GM19468 (cell line): Measurements from ENCODE around the gene POTEB3.
"Not testable (repeated sequence)": the region's sequence is repeated elsewhere in the genome, so short reads cannot be mapped to it uniquely, and the experiment has no call there.

Source experiments
- ATAC-seq: cut with Tn5 transposase; IDR thresholded peaks from one replicate; pipeline ENCODE4 v1.9.1; 2021; ENCODE audit warnings: mild to moderate bottlenecking, moderate library complexity, moderate number of reproducible peaks; ENCODE audit not compliant: unreplicated experiment; ENCODE audit errors: extremely low read depth

Gene POTEB3

DNA sequence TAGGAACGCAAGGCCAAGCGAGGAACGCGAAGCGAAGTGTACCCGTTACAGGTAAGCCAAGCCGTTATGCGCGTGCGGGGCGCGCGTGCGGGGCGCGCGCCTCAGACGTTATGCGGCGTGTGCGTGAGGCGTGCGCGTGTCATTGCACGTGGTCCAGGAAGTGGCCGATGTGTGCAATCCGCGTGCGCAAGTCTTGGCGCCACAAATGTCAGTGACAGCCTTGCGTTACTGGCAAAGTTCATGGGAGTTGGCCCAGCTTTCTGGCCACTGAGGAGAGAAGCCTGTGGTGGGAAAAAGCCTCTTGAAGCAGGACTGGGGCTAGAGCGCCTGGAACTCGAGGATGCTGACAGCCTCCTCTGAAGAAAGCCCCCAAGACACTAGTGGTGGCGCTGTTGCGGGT is at the start of gene POTEB3:
Gene POTEB3, minus strand, starts transcription at position 101 of the 400 bp plus-strand sequence. CDS start 488 bp downstream, outside the sequence.
- not testable (repeated sequence) for ATAC-seq

DNA sequence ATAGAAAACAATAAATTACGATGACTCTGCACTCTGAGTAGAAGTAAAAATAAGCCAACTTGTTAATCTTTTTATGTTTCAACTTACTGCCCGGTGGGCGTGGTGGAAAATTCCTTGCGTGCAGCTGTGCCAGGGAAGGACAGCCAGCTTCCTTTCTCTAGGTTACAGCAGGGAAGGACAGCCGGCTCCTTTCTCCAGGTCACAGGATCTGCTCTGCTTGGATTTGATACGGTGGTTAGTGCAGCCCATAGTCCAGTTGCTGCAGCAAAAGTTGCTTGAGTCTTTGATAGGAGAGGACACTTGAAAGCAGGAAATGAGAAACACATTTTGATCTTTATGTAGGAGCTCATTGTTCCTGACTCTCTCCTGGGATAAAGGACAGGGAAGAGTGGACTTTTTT is 13.4 kb upstream of the POTEB3 start:
- not testable (repeated sequence) for ATAC-seq

DNA sequence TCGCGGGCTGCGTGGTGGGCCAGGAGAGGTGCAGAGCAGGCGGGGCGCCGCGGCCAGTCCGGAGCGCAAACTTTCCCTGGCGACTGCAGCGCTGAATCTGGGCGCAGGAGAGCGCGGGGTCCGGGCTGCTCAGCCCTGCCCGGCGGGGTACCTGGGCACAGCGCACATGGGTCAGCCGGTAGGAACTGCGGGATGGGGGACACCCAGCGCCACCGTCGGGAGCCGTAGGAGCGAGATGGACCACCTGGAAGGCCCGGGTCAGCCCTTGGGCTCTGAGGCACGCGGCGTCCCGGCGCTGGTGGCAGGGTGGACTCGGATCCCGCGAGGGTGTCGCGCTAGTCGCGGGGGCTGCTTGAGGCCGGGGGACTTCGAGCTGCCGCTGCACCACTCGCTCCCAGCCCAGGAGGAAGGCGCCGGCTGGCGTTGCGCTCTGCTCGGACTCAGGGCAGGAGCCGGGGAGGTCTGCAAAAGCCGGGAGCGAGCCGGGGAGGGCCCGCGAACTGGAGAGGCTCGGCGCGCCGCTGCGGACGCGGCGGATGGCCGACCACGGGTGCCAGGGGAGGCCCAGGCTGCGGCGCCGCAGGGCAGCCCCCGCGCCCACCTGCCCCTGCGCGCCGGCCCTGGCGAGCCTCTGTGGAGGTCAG is 11.7 kb upstream of the POTEB3 start:
- ATAC-seq, result not testable (repeated sequence)

DNA sequence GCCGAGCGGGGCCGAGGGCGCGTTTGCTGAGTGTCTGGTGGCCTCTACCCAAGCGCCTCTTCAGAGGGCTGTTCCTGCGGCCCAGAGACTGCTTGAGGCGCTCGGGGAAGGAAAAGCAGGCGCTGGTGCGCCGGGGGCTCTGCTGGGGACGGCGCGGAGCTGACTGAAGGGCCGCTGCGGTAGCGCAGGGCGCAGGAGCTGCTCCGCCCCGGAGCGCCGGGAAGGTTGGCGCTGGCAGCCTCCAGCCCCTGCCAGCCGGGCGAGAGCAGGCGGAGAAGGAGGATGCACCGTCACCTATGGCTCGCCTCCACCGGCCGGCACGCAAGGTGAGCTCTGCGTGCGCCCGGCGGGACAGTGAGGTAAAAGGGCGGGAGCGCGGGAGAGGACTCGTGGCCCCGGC is 11.2 kb upstream of the POTEB3 start:
- ATAC-seq, result not testable (repeated sequence)

DNA sequence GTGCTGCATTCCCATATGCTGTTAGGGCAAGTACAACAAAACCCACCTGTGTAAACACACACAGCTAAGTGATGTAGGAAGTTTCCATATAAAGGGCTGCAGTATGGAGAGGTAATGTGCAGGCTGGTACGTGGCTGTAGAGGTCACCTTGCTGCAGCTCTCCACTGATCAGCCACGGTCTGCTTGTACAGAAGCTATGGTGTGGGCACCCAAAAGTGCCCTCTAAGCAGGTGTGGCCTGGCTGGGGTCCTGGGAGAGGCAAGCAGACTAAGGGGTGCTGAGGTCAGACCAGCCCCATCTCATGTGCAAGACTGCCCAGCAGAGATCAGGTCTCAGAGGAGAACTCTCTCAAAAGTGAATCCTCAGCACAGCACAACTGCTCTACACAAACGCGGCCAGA is 32.9 kb downstream of the POTEB3 start:
- ATAC-seq, result not testable (repeated sequence)

DNA sequence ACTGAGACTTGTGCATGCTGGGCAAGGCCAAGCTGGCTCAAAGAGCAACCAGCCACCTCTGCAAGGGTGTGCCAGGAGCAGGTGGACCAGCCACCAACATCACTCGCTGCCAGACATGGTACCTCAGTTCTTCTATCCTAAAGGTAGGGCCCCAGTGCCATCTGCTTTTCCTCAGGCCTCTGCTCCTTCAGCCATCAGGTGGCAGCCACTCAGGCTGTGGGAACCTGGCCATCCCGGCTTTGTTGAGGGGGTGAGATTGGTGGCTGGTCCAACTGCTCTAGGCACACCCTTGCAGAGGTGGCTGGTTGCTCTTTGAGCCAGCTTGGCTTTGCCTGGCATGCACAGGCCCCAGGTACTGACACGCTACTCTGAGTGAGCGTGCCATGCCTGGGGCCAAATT is 38.8 kb downstream of the POTEB3 start:
- ATAC-seq, result not testable (repeated sequence)

DNA sequence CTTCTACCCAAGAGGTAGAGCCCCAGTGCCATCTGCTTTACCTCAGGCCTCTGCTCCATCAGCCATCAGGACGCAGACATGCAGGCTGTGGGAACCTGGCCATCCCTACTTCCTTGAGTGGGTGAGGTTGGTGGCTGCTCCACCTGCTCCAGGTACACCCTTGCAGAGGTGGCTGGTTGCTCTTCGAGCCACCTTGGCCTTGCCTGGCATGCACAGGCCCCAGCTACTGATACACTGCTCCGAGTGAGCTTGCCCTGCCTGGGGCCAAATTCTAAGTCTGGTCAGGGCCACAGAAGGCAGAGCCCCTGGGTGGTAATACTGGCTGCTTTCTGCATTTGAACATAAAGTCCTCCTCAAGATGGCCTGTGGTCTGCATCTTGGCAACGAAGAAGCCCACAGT is 41.2 kb downstream of the POTEB3 start:
- ATAC-seq, result not testable (repeated sequence)

DNA sequence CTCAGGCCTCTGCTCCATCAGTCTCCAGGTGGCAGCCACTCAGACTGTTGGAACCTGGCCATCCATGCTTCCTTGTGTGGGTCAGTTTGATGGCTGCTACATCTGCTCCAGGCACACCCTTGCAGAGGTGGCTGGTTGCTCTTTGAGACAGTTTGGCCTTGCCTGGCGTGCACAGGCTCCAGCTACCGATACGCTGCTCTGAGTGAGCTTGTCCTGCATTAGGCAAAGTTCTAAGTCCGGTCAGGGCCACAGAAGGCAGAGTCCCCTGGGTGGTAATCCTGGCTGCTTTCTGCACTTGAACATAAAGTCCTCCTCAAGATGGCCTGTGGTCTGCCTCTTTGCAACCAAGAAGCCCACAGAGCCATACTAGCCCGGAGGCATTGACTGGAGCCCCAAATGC is 41.8 kb downstream of the POTEB3 start:
- not testable (repeated sequence) for ATAC-seq

DNA sequence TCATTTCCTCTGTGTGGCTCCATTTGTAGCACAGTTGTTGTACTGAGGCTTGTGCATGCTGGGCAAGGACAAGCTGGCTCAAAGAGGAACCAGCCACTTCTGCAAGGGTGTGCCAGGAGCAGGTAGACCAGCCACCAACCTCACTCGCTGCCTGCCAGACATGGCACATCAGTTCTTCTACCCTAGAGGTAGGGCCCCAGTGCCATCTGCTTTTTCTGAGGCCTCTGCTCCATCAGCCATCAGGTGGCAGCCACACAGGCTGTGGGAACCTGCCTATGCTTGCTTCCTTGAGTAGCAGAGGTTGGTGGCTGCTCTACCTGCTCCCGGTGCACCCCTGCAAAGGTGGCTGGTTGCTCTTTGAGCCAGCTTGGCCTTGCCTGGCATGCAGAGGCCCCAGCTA is 42.6 kb downstream of the POTEB3 start:
- not testable (repeated sequence) for ATAC-seq

DNA sequence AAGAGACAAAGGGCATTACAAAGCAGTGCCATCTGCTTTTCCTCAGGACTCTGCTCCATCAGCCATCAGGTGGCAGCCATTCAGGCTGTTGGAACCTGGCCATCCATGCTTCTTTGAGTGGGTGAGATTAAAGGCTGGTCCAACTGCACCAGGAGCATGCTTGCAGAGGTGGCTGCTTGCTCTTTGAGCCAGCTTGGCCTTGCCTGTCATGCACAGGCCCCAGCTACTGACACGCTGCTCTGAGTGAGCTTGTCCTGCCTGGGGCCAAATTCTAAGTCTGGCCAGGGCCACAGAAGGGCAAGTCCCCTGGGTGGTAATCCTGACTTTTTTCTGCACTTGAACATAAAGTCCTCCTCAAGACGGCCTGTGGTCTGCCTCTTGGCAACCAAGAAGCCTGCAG is 43.1 kb downstream of the POTEB3 start:
- not testable (repeated sequence) for ATAC-seq

DNA sequence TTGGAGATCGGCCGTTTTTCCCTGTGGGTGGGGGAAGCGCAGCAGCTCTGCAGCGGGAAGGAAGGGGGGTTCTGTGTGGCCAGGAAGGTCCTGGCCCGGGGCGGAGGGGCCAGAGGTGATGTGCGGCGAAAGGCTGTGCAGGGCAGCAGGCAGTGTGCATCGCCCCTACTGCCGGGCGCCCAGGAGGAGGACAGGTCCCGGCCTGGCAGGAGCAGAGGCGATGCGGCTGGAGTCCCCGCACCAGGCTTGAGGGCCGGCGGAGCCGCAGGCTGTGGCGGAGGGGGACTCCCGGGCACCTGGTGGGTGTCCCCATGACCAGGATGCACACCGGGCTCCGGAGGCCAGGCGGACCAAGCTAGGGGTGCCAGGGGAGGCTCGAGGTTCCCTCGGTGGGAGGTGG is 54.3 kb downstream of the POTEB3 start:
- not testable (repeated sequence) for ATAC-seq

DNA sequence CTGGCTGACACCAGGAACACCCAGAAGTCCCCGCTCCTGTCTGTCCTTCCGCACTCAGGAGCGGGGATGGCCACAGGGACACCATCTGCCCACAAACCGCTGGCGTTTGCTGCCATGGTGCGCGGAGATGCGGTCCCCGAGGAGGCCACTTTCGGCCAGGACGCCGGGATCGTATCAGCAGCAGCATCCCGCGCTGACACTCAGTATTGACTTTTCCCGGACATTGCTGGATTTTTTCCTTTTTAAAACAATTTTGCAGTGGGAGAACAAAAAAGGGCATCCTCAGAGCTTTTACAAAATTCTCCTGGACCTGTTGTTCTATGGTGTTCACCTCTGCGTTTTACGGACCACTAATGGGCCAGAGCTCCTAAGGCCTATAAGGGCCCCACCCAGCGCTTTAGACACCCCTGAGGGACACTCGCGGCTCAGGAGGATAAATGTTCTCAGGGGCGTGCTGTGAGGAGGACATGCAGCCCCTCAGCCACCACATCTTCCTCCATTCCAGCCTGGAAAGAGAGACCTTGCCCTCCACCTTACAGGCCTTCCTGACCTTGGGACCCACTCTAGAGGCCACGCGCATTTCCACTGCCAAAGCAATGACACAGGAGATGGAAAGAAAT is 56.3 kb downstream of the POTEB3 start:
- ATAC-seq, result not testable (repeated sequence)

DNA sequence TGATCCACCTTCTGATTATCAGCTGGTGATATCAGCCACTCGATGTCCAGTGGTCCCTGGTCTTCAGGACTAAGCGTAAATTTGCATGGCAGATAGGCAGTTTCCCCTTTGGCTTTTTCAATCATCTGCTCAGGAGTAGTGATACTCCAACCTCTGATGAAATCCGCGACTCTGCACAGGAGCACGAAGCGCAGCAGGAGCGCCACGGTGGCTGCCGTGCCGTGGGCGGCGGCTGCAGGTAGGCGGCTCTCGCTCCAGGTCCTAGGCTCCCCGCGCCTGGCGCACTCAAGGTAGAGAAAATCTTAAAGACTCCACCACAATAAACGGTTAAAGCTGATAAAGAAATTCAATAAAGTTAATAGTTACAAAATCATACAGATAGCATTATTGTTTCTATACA is 66.6 kb downstream of the POTEB3 start:
- ATAC-seq, result not testable (repeated sequence)

DNA sequence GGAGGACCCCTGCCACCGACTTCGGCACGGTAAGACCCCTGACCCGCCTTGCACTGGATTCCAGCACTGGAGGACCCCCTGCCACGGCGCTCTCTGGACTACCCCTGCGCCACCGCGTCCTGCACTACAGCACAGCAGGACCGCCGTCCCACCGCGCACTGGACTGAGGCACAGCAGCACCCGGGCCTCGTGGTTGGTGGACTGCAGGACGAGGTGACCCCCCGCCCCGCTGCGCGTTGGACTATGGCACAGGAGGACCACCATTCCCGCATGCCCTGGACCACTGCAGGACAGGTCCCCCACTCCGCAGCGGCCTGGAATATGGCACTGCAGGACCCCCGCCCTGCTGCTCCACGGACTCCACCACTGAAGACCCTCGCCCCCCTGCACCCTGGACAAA is 71.1 kb downstream of the POTEB3 start:
- ATAC-seq, result not testable (repeated sequence)

DNA sequence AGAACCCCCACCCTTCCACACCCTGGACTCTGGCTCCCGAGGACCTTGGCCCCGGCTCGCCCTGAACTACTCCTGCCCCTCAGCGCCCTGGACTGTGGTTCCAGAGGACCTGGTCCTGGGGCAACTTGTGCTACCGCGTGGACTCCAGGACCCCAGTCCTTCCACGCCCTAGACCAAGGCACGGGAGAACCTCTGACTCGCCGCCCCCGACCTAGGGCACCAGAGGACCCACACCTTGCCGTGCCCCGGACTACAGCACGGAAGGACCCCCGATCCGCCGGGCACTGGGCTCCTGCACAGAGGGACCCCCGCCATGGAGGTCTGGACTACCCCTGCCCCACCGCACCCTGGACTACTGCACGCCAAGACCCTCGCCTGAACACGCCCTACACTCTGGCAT is 71.7 kb downstream of the POTEB3 start:
- not testable (repeated sequence) for ATAC-seq
